Tibial artery (tissue), 4 donors: ENCODE measurements around the gene ZC3HAV1L.

Experiments used
- DNase-seq, 2 donors: peaks; one replicate each; pipeline ENCODE4 v3.0.0-alpha.2; 2019
- H3K27ac ChIP-seq, 2 donors: fragments of 200-600 bp; sonication (generic) in 1 of 2; 1 replicate in 1 of 2; 2 replicates in 1 of 2; pipeline ENCODE4 v1.5.1; 2018 to 2019; ENCODE audit warnings: mild to moderate bottlenecking in 1 of 2
- H3K27me3 ChIP-seq, 2 donors: fragments of 200-600 bp; sonication (generic) in 1 of 2; one replicate each; pipeline versions ENCODE4 v1.5.1 to v1.6.0; 2016 to 2019
- H3K36me3 ChIP-seq, 3 donors: fragments of 200-600 bp; sonication (generic) in 2 of 3; one replicate each; pipeline ENCODE4 v1.5.1; 2016 to 2019; ENCODE audit warnings: mild to moderate bottlenecking in 2 of 3
- H3K4me1 ChIP-seq, 4 donors: fragments of 200-600 bp; sonication (generic) in 2 of 4; 1 replicate in 3 of 4; 2 replicates in 1 of 4; pipeline ENCODE4 v1.5.1; 2016 to 2019
- H3K4me3 ChIP-seq, 2 donors: fragments of 200-600 bp; sonication (generic) in 1 of 2; 1 replicate in 1 of 2; 2 replicates in 1 of 2; pipeline ENCODE4 v1.5.1; 2018 to 2019; ENCODE audit warnings: mild to moderate bottlenecking in 2 of 2
- H3K9me3 ChIP-seq, 3 donors: fragments of 200-600 bp; sonication (generic) in 1 of 3; one replicate each; pipeline ENCODE4 v1.5.1; 2016 to 2019
- CTCF ChIP-seq, 2 experiments: fragments of 200-600 bp in 1 of 2; fragments of 450-650 bp in 1 of 2; IDR thresholded peaks; one replicate each; pipeline ENCODE4 v1.5.1; 2017 to 2019; ENCODE audit warnings: antibody characterized with exemption in 2 of 2, mild to moderate bottlenecking in 1 of 2, moderate library complexity in 1 of 2
- intact Hi-C: fragments of 100-400 bp; cut with DNase I; formaldehyde crosslinking; loops from one replicate; pipeline ENCODE4 v1.15.0; 2023; ENCODE audit warnings: low total_unique reads

Gene ZC3HAV1L

GRCh38 chr7:139054101-139054500 lies 18.3 kb upstream of the ZC3HAV1L start:
- DNase-seq: no peak
- H3K27me3 ChIP-seq: no peaks in the 10 kb centered on the region
- no peaks in the 10 kb centered on the region for H3K9me3 ChIP-seq
- H3K36me3 ChIP-seq: peaks cover 51 to 72% (median 54%) of the 10 kb centered on the region in 3 donors
- H3K4me3 ChIP-seq: no peak overlapping the region
- no peak overlapping the region for H3K27ac ChIP-seq
- H3K4me1 ChIP-seq: no peaks in the 10 kb centered on the region
- intact Hi-C loops: no loop called here
- TF ChIP-seq CTCF (IDR thresholded peaks at IDR 0.05): no peak

GRCh38 chr7:139051655-139052054 lies 15.8 kb upstream of the ZC3HAV1L start:
- TF ChIP-seq CTCF (IDR thresholded peaks at IDR 0.05): no peak
- no peak overlapping the region for H3K4me3 ChIP-seq
- intact Hi-C loops: no loop called here

GRCh38 chr7:139049936-139050335 lies 14.1 kb upstream of the ZC3HAV1L start:
- Histone ChIP-seq H3K4me1 (no peaks in the 10 kb centered on the region), H3K36me3 (peaks cover 63 to 82% (median 75%) of the 10 kb centered on the region in 3 donors), H3K27me3 (no peaks in the 10 kb centered on the region), H3K27ac (no peak overlapping the region), H3K9me3 (no peaks in the 10 kb centered on the region), H3K4me3 (no peak overlapping the region)
- intact Hi-C loops: no loop called here
- no peak for DNase-seq
- TF ChIP-seq CTCF (IDR thresholded peaks at IDR 0.05): no peak

More at GRCh38 chr7:139051655-139052054, 15.8 kb upstream of the ZC3HAV1L start:
- DNase-seq: no peak
- H3K4me1 ChIP-seq: no peaks in the 10 kb centered on the region
- H3K27me3 ChIP-seq: no peaks in the 10 kb centered on the region
- H3K36me3 ChIP-seq: peaks cover 61 to 78% (median 67%) of the 10 kb centered on the region in 3 donors
- H3K9me3 ChIP-seq: no peaks in the 10 kb centered on the region
- no peak overlapping the region for H3K27ac ChIP-seq

- H3K4me3 ChIP-seq: no peak overlapping the region
- DNase-seq: no peak
- no peaks in the 10 kb centered on the region for H3K9me3 ChIP-seq
- TF ChIP-seq CTCF (IDR thresholded peaks at IDR 0.05): no peak
- no peak overlapping the region for H3K27ac ChIP-seq
- peaks cover 55 to 79% (median 67%) of the 10 kb centered on the region in 3 donors for H3K36me3 ChIP-seq
- intact Hi-C loops: no loop called here
- no peaks in the 10 kb centered on the region for H3K27me3 ChIP-seq
- H3K4me1 ChIP-seq: no peaks in the 10 kb centered on the region
Observed at GRCh38 chr7:139049111-139049510, 13.3 kb upstream of the ZC3HAV1L start.

- Histone ChIP-seq H3K4me1 (no peaks in the 10 kb centered on the region), H3K36me3 (peaks cover 43 to 73% (median 58%) of the 10 kb centered on the region in 3 donors), H3K4me3 (no peak overlapping the region), H3K27ac (no peak overlapping the region), H3K27me3 (no peaks in the 10 kb centered on the region), H3K9me3 (no peaks in the 10 kb centered on the region)
- intact Hi-C loops: no loop called here
- TF ChIP-seq CTCF (IDR thresholded peaks at IDR 0.05): no peak
- no peak for DNase-seq
Observed at GRCh38 chr7:139047970-139048369, 12.1 kb upstream of the ZC3HAV1L start.

GRCh38 chr7:139046143-139046542 lies 10.3 kb upstream of the ZC3HAV1L start:
- intact Hi-C loops: no loop called here
- H3K27ac ChIP-seq: no peak overlapping the region
- no peak for TF ChIP-seq CTCF (IDR thresholded peaks at IDR 0.05)
- no peak overlapping the region for H3K4me3 ChIP-seq
- no peaks in the 10 kb centered on the region for H3K4me1 ChIP-seq
- peaks cover 26 to 57% (median 48%) of the 10 kb centered on the region in 3 donors for H3K36me3 ChIP-seq
- no peaks in the 10 kb centered on the region for H3K9me3 ChIP-seq
- H3K27me3 ChIP-seq: no peaks in the 10 kb centered on the region
- no peak for DNase-seq
